Tibial nerve (tissue), 4 donors: Measurements from ENCODE around the gene TXLNA. TPM values are rescaled to one million over a fixed set of nuclear protein-coding genes. Genes with fewer than 3 reads are reported as not detected.
A peak's percentile ranks its signal among the peaks of the same experiment; 100 is the strongest.
"Not testable (repeated sequence)": the region's sequence is repeated elsewhere in the genome, so short reads cannot be mapped to it uniquely, and the experiment has no call there.

Source experiments
- DNase-seq, 2 donors: peaks; one replicate each; pipeline ENCODE4 v3.0.0-alpha.2; 2019; ENCODE audit warnings: low spot score in 2 of 2
- H3K27ac ChIP-seq, 4 donors: fragments of 200-600 bp; sonication (generic) in 3 of 4; one replicate each; pipeline ENCODE4 v1.5.1; 2017 to 2019; ENCODE audit warnings: mild to moderate bottlenecking in 1 of 4
- H3K27me3 ChIP-seq, 2 donors: fragments of 200-600 bp; sonication (generic) in 1 of 2; one replicate each; pipeline versions ENCODE4 v1.5.1 to v1.6.0; 2017 to 2019
- H3K36me3 ChIP-seq, 3 donors: fragments of 200-600 bp; sonication (generic); one replicate each; pipeline ENCODE4 v1.5.1; 2018 to 2019
- H3K4me1 ChIP-seq, 4 donors: fragments of 200-600 bp; sonication (generic) in 3 of 4; one replicate each; pipeline ENCODE4 v1.5.1; 2017 to 2019
- H3K4me3 ChIP-seq, 4 donors: fragments of 200-600 bp; sonication (generic) in 3 of 4; one replicate each; pipeline ENCODE4 v1.5.1; 2017 to 2019; ENCODE audit warnings: mild to moderate bottlenecking in 1 of 4, moderate library complexity in 1 of 4
- H3K9me3 ChIP-seq, 4 donors: fragments of 200-600 bp; sonication (generic) in 3 of 4; one replicate each; pipeline ENCODE4 v1.5.1; 2017 to 2019
- EP300 ChIP-seq, 2 donors: sonication (generic); formaldehyde crosslinking; IDR thresholded peaks; one replicate each; pipeline ENCODE4 v1.6.1; 2017; ENCODE audit warnings: antibody characterized with exemption in 2 of 2, mild to moderate bottlenecking in 1 of 2
- POLR2A ChIP-seq, 2 donors: fragments of 450-650 bp; IDR thresholded peaks; one replicate each; pipeline ENCODE4 v1.6.1; 2017; ENCODE audit warnings: antibody characterized with exemption in 2 of 2, mild to moderate bottlenecking in 2 of 2, moderate library complexity in 2 of 2
- WGBS, 2 donors: methylation state at CpG; one replicate each; pipeline ENCODE4 v1.1.5; 2018; 5-methylcytosine and 5-hydroxymethylcytosine counted together
- total RNA-seq, 4 donors: library from RNA; depleted of rRNA; stranded (reverse); fragments of >200 nt; gene quantifications; one replicate each; pipeline ENCODE4 v1.1.0, GENCODE V29; 2016
- TF ChIP-seq, protein P1 (sequence below), 5 experiments: fragments of 200-600 bp in 3 of 5; fragments of 450-650 bp in 2 of 5; sonication (generic) in 3 of 5; IDR thresholded peaks; one replicate each; pipeline ENCODE4 v1.5.1; 2016 to 2019; ENCODE audit warnings: antibody characterized with exemption in 5 of 5, mild to moderate bottlenecking in 3 of 5, moderate library complexity in 2 of 5

TXLNA gene
- total RNA-seq, 4 donors from 2014 or later: 41.4 to 52.0 (median 49.5) TPM

DNA sequence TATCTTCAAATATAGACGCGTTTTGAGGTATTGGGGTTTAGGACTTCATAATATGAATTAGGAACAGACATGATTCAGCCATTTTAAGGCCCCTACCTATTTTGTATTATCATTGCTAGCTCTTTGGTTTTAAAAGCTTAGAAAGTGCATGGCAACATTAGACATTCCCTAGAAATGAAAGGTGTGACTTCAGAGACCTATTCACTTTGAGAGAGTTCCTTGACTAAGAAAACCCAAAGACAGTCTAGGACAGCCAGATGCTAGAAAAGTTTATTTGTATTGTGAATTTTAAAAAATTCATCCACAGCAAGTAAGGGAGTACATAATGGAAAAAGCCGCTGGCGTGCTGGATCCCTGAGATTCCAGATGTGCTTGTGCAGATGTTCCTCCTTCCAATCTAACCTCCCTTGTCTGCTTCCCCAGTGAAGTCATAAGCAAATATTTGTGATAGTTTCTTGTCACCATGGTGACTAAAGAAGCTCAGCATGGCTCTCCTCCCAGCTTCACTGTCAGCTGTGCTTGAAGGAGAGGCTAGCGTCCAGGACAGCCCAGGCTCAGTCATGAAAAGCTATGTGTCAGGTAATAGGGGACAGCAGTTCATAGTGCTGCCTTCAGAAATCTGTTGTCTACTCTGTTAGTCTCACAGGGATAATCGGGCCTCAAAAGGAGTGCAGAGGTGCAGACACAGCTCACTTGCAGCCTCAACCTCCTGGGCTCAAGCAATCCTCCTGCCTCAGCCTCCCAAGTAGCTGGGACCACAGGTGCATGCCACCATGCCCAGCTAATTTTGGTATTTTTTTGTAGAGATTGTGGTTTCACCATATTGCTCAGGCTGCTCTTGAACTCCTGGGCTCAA, 36.8 kb upstream of the TXLNA start:
- DNase-seq: peak; percentile 16 to 40
- no peak overlapping the region for H3K4me3 ChIP-seq
- H3K36me3 ChIP-seq: peaks cover 0 to 11% (median 0%) of the 10 kb centered on the region in 3 donors
- TF ChIP-seq, protein P1, sequence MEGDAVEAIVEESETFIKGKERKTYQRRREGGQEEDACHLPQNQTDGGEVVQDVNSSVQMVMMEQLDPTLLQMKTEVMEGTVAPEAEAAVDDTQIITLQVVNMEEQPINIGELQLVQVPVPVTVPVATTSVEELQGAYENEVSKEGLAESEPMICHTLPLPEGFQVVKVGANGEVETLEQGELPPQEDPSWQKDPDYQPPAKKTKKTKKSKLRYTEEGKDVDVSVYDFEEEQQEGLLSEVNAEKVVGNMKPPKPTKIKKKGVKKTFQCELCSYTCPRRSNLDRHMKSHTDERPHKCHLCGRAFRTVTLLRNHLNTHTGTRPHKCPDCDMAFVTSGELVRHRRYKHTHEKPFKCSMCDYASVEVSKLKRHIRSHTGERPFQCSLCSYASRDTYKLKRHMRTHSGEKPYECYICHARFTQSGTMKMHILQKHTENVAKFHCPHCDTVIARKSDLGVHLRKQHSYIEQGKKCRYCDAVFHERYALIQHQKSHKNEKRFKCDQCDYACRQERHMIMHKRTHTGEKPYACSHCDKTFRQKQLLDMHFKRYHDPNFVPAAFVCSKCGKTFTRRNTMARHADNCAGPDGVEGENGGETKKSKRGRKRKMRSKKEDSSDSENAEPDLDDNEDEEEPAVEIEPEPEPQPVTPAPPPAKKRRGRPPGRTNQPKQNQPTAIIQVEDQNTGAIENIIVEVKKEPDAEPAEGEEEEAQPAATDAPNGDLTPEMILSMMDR (IDR thresholded peaks at IDR 0.05): no peak
- peak in 1 of 2 donors; percentile 39 for TF ChIP-seq EP300 (IDR thresholded peaks at IDR 0.05)
- peaks cover 0 to 42% (median 10%) of the 10 kb centered on the region in 4 donors for H3K4me1 ChIP-seq
- 51 to 65% methylated on average over 6 of the region's 6 CpGs for WGBS, 2 donors
- no peaks in the 10 kb centered on the region for H3K27me3 ChIP-seq
- peak overlapping the region in 3 of 4 donors; percentile 54 to 70 (median 64) for H3K27ac ChIP-seq
- H3K9me3 ChIP-seq: peaks cover 0 to 12% (median 0%) of the 10 kb centered on the region in 4 donors

DNA sequence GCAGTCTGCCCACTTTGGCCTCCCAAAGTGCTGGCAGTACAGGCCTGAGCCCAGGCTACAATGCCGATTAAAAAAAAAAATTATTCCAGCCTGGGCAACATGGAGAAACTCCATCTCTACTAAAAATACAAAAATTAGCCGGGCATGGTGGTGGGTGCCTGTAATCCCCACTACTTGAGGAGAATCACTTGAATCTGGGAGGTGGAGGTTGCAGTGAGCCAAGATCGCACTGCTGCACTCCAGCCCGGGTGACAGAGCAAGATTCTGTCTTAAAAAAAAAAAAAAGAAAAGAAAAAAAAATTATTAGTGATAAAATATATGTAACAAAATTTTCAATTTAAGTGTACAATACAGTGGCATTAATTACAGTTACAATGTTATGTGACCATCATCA, 36.2 kb upstream of the TXLNA start:
- not testable (repeated sequence) for H3K27me3 ChIP-seq, DNase-seq, H3K27ac ChIP-seq, H3K4me3 ChIP-seq
- 76 to 80% methylated on average over 4 of the region's 4 CpGs for WGBS, 2 donors
- Histone ChIP-seq H3K9me3 (peaks cover 0 to 18% (median under 1%) of the 10 kb centered on the region in 4 donors), H3K4me1 (peaks cover 0 to 42% (median 10%) of the 10 kb centered on the region in 4 donors), H3K36me3 (peaks cover 0 to 17% (median 0%) of the 10 kb centered on the region in 3 donors)

DNA sequence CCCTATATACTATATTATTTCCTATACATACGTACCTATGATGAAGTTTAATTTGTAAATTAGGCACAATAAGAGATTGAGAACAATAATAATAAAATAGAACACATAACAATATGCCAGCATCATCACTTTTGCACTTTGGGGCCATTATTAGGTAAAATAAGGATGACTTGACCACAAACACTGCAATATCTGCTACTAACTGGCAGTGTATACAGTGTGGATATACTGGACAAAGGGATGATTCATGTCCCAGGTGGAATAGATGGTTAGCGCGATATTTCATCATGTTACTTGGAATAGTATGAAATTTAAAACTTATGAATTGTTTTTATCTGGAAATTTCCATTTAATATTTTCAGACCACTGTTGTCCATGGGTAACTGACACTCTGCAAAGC, 35.4 kb upstream of the TXLNA start:
- Histone ChIP-seq H3K27me3 (no peaks in the 10 kb centered on the region), H3K36me3 (peaks cover 0 to 24% (median 0%) of the 10 kb centered on the region in 3 donors), H3K9me3 (peaks cover 0 to 24% (median 3%) of the 10 kb centered on the region in 4 donors), H3K4me3 (no peak overlapping the region), H3K27ac (no peak overlapping the region), H3K4me1 (peaks cover 0 to 36% (median 8%) of the 10 kb centered on the region in 4 donors)
- no peak for DNase-seq
- 82 to 85% methylated on average over 3 of the region's 3 CpGs for WGBS, 2 donors
- TF ChIP-seq EP300 (IDR thresholded peaks at IDR 0.05) (no peak), POLR2A (IDR thresholded peaks at IDR 0.05) (no peak)
- TF ChIP-seq, protein P1 (IDR thresholded peaks at IDR 0.05): no peak

DNA sequence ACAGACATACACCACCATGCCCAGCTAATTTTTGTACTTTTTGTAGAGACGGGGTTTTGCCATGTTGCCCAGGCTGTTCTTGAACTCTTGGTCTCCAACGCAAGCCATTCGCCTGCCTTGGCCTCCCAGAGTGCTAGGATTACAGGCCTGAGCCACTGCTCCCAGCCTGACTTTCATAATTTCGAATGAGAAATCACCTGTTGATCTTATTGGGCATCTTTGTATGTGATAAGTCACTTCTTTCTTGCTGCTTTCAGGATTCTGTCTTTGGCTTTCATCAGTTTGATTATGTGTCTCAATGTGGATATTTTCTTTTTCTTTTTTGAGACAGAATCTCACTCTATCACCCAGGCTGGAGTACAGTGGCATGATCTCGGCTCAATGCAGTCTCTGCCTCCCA, 31.7 kb upstream of the TXLNA start:
- Histone ChIP-seq H3K4me1 (peaks cover 0 to 28% (median 2%) of the 10 kb centered on the region in 4 donors), H3K36me3 (peaks cover 0 to 24% (median 0%) of the 10 kb centered on the region in 3 donors), H3K9me3 (peaks cover 0 to 28% (median 3%) of the 10 kb centered on the region in 4 donors)
- not testable (repeated sequence) for DNase-seq, H3K27me3 ChIP-seq, H3K27ac ChIP-seq, H3K4me3 ChIP-seq
- 96 to 100% methylated on average over 5 of the region's 5 CpGs for WGBS, 2 donors

DNA sequence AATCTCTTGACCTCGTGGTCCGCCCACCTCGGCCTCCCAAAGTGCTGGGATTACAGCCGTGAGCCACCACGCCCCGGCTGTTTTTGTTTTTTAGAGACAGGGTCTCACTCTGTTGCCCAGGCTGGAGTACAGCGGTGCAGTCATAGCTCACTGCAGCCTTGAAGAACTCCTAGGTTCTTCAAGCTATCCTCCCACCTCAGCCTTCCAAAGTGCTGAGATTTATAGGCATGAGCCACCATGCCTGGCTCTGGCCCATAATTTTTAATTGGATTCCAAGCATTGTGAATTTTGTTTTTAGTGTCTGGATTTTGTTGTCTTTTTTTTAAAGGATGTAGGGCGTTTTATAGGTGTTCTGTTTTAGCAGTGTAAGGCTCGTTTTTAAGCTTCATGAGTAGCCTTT, 28.6 kb upstream of the TXLNA start:
- no peak for TF ChIP-seq POLR2A (IDR thresholded peaks at IDR 0.05)
- Histone ChIP-seq H3K36me3 (peaks cover 0 to 33% (median 2%) of the 10 kb centered on the region in 3 donors), H3K27ac (no peak overlapping the region), H3K4me3 (no peak overlapping the region), H3K9me3 (peaks cover 0 to 25% (median 3%) of the 10 kb centered on the region in 4 donors), H3K27me3 (no peaks in the 10 kb centered on the region), H3K4me1 (peaks cover 0 to 20% (median 0%) of the 10 kb centered on the region in 4 donors)
- no peak for DNase-seq
- 86% methylated on average over 9 of the region's 9 CpGs for WGBS, 2 donors

DNA sequence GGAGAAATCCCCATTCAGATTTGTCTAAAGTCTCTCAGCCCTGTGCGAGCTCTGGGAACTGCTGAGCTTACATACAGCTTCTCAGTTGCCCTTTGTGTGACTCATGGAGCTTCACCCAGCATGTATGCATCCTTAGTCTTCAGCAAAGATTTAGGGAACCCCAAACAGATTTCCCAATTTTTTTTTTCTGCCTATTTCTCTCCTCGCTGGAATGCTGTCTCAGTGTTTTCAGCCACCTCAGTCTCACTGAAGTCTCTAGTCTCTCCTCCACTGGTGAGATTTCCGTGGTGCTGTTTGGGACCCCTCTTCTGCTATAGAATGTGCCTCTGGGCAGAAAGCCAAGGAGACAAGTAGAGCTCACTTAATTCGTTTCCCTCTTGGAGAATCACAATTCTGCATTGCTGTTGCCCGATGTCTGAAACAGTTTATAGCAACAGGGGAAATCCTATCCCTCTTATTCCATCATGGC, 28.1 kb upstream of the TXLNA start:
- Histone ChIP-seq H3K36me3 (peaks cover 0 to 38% (median 4%) of the 10 kb centered on the region in 3 donors), H3K4me3 (no peak overlapping the region), H3K4me1 (peaks cover 0 to 20% (median 0%) of the 10 kb centered on the region in 4 donors), H3K9me3 (peaks cover 0 to 25% (median 3%) of the 10 kb centered on the region in 4 donors), H3K27me3 (no peaks in the 10 kb centered on the region), H3K27ac (no peak overlapping the region)
- DNase-seq: no peak
- 25 to 27% methylated on average over 5 of the region's 5 CpGs for WGBS, 2 donors
- no peak for TF ChIP-seq EP300 (IDR thresholded peaks at IDR 0.05)
- TF ChIP-seq POLR2A (IDR thresholded peaks at IDR 0.05): no peak
- TF ChIP-seq, protein P1 (IDR thresholded peaks at IDR 0.05): no peak
